Heart left ventricle (tissue), 13 donors: ENCODE data around the gene NOTCH3.

ENCODE experiments used
- POLR2A ChIP-seq, 2 donors: fragments of 450-650 bp; IDR thresholded peaks; one replicate each; pipeline ENCODE4 v1.6.1; 2017; ENCODE audit warnings: antibody characterized with exemption in 2 of 2, mild to moderate bottlenecking in 2 of 2, moderate library complexity in 2 of 2
- TF ChIP-seq, protein P1 (sequence below), 12 donors: fragments of 200-600 bp; sonication (generic) in 4 of 12; IDR thresholded peaks; one replicate each; pipeline versions ENCODE4 v1.5.0 to v1.8.0; 2018 to 2022; ENCODE audit warnings: antibody characterized with exemption in 12 of 12, mild to moderate bottlenecking in 5 of 12
- donor health status: ischemic (EF 13 %, LVEDD 7.1; RV severe dilation, severe dysfunction).
- donor health status: DM: no; HTN: yes; CAD: no.
- donor health status: DM: no; HTN: no; CAD: no.
- donor health status: ischemic (EF 25% LVEDD 6.9; RV normal size, moderate dysfunction).
- donor health status: ischemic (EF 25% LVEDD 5.7; RV mildly dilated, moderate dysfunction).
- donor health status: ischemic (EF 35%, LVEDD 5.7; RV mildly dilated, moderate dysfunction).
- donor health status: nonischemic (EF 11% LVEDD 7.7; RV severe dilation, severe dysfunction).
- donor health status: DM: yes; HTN: yes; CAD: no.
- donor health status: PGD.
- donor health status: ischemic (EF 29% LVEDD 5.4; RV normal size, mild dysfunction).
- donor health status: nonischemic (EF 23%, LVEDD 6.1; RV moderate dilation, normal function).

DNA sequence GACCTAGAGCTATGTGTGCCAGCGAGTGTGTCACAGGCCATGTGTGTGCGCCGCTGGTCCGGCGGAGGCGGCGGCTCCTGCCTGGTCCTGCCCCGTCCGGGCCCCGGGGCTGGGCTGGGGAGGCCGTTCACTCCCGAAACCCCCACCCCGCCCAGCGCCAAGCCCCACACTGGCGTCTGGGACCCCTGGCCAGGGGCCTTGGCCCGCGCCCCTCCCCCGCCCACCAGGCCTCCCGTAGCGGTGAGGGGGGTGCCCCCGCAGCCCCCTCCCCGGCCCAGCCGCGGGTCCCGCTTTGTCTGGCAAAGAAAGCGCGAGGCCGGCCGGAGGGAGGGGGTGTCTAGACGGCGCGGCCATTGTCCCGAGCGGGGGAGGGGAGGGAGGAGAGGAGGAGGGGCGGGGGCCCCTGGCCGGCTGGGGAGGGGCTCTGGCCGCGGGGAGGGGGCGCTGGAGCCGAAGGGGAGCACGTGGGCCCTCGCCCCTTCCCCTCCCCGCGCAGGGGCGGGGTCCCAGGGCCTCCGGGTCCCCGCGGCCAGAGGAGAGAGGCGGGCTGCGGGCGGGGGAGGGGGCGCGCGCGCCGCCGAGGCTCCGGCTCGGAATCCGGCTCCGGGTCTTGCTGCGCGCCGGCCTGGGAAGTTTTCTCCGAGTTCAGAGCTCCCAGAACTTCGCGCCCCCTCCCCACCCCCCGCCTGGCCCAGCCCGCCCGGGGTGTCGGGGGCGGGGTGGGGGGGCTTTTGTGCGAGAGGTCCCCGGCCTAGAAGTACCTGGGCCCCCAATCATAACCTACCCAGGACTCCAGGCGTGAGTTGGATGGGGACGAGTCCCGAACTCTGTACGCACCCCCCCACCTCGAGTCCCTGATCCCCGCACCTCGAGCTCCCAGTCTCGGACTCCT lies 888 bp downstream of the NOTCH3 start:
- TF ChIP-seq, protein P1, sequence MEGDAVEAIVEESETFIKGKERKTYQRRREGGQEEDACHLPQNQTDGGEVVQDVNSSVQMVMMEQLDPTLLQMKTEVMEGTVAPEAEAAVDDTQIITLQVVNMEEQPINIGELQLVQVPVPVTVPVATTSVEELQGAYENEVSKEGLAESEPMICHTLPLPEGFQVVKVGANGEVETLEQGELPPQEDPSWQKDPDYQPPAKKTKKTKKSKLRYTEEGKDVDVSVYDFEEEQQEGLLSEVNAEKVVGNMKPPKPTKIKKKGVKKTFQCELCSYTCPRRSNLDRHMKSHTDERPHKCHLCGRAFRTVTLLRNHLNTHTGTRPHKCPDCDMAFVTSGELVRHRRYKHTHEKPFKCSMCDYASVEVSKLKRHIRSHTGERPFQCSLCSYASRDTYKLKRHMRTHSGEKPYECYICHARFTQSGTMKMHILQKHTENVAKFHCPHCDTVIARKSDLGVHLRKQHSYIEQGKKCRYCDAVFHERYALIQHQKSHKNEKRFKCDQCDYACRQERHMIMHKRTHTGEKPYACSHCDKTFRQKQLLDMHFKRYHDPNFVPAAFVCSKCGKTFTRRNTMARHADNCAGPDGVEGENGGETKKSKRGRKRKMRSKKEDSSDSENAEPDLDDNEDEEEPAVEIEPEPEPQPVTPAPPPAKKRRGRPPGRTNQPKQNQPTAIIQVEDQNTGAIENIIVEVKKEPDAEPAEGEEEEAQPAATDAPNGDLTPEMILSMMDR (IDR thresholded peaks at IDR 0.05) = no peak
- no peak for TF ChIP-seq POLR2A (IDR thresholded peaks at IDR 0.05)
